GM23248 (cell line): ENCODE measurements around the gene ARL4C. TPM values are rescaled to one million over a fixed set of nuclear protein-coding genes. Genes with fewer than 3 reads are reported as not detected.

Experiments
- DNase-seq: peaks from one replicate; pipeline ENCODE4 v3.0.0-alpha.2; 2015
- H2AFZ ChIP-seq: fragments of 200-600 bp; sonication (generic); 2 replicates; pipeline ENCODE4 v1.6.1; 2016; ENCODE audit warnings: antibody characterized with exemption
- H3F3A ChIP-seq: fragments of 200-600 bp; sonication (generic); 2 replicates; pipeline ENCODE4 v1.6.1; 2016; ENCODE audit warnings: mild to moderate bottlenecking, antibody characterized with exemption, mixed run types; ENCODE audit not compliant: insufficient read depth
- H3K27ac ChIP-seq: fragments of 200-600 bp; sonication (generic); 2 replicates; pipeline ENCODE4 v1.5.1; 2016; ENCODE audit warnings: mild to moderate bottlenecking
- H3K27me3 ChIP-seq: fragments of 200-600 bp; sonication (generic); replicated peaks from 2 replicates; pipeline ENCODE4 v1.6.1; 2016; ENCODE audit warnings: mild to moderate bottlenecking; ENCODE audit not compliant: insufficient read depth
- H3K36me3 ChIP-seq: fragments of 200-600 bp; sonication (generic); 2 replicates; pipeline ENCODE4 v1.6.1; 2016; ENCODE audit warnings: low read depth, mild to moderate bottlenecking
- H3K4me1 ChIP-seq: fragments of 200-600 bp; sonication (generic); 2 replicates; pipeline ENCODE4 v1.6.1; 2016; ENCODE audit warnings: mild to moderate bottlenecking; ENCODE audit not compliant: insufficient read depth
- H3K4me2 ChIP-seq: fragments of 200-600 bp; sonication (generic); one replicate; pipeline ENCODE4 v1.6.1; 2016; ENCODE audit warnings: mild to moderate bottlenecking; ENCODE audit not compliant: unreplicated experiment
- H3K4me3 ChIP-seq: fragments of 200-600 bp; sonication (generic); 2 replicates; pipeline ENCODE4 v1.5.1; 2016; ENCODE audit warnings: mild to moderate bottlenecking
- H3K79me2 ChIP-seq: fragments of 200-600 bp; sonication (generic); 2 replicates; pipeline ENCODE4 v1.6.1; 2016; ENCODE audit warnings: mild to moderate bottlenecking; ENCODE audit not compliant: insufficient read depth
- H3K9ac ChIP-seq: fragments of 200-600 bp; sonication (generic); 2 replicates; pipeline ENCODE4 v1.6.1; 2016; ENCODE audit warnings: mild to moderate bottlenecking
- H3K9me2 ChIP-seq: fragments of 200-600 bp; sonication (generic); 2 replicates; pipeline ENCODE4 v1.6.1; 2016; ENCODE audit warnings: mixed run types, mild to moderate bottlenecking, moderate library complexity; ENCODE audit not compliant: insufficient read depth
- H3K9me3 ChIP-seq: fragments of 200-600 bp; sonication (generic); one replicate; pipeline ENCODE4 v1.6.1; 2017; ENCODE audit warnings: low read depth
- H4K20me1 ChIP-seq: fragments of 200-600 bp; sonication (generic); 2 replicates; pipeline ENCODE4 v1.6.0; 2016; ENCODE audit not compliant: insufficient read depth
- EZH2 ChIP-seq: fragments of 200-600 bp; sonication (generic); IDR thresholded peaks from 2 replicates; pipeline ENCODE4 v1.6.1; 2018; ENCODE audit warnings: antibody characterized with exemption, mild to moderate bottlenecking; ENCODE audit not compliant: insufficient read depth, poor library complexity, severe bottlenecking
- EZH2phosphoT487 ChIP-seq: fragments of 200-600 bp; sonication (generic); IDR thresholded peaks from 2 replicates; pipeline ENCODE4 v1.6.1; 2018; ENCODE audit warnings: antibody characterized with exemption, moderate library complexity, mild to moderate bottlenecking, low read depth; ENCODE audit not compliant: insufficient read depth
- WGBS, 2 experiments: methylation state at CpG; one replicate each; pipeline ENCODE4 v1.1.6; 2015 to 2017; ENCODE audit warnings: low lambda C conversion rate in 2 of 2, low coverage in 1 of 2; ENCODE audit errors: missing lambda C conversion rate in 2 of 2; 5-methylcytosine and 5-hydroxymethylcytosine counted together
- in situ Hi-C: fragments of 300-500 bp; cut with MboI; formaldehyde crosslinking; loops from 2 replicates; pipeline ENCODE4 v1.15.0; 2020
- polyA plus RNA-seq: library from polyadenylated mRNA; unstranded; fragments of >200 nt; fragmentation: Nextera tagmentation; extraction: Ambion mirVana; gene quantifications from 2 replicates; pipeline ENCODE4 v1.2.1, GENCODE V29; 2016
- total RNA-seq: library from RNA; depleted of rRNA; stranded (reverse); fragments of >200 nt; shearing (Covaris generic); gene quantifications from 2 replicates; pipeline ENCODE4 v1.2.3, GENCODE V29; 2014

ARL4C gene
- total and polyA plus RNA-seq, 2 experiments from 2014 or later = 1.4 to 4.8 TPM

GRCh38 chr2:234502919-234503285 is 6.0 kb upstream of the ARL4C start:
- Histone ChIP-seq H4K20me1 (no peaks in the 10 kb centered on the region), H3K4me1 (peaks cover 12% of the 10 kb centered on the region), H3K4me3 (no peak overlapping the region), H3K9ac (no peak overlapping the region), H2AFZ (no peak overlapping the region), H3F3A (peaks cover 26% of the 10 kb centered on the region), H3K36me3 (no peaks in the 10 kb centered on the region), H3K9me3 (no peaks in the 10 kb centered on the region), H3K4me2 (peak overlapping the region; percentile 45), H3K9me2 (no peaks in the 10 kb centered on the region), H3K27me3 (no peaks in the 10 kb centered on the region), H3K27ac (no peak overlapping the region), H3K79me2 (no peaks in the 10 kb centered on the region)
- WGBS, 2 experiments = 14 to 19% methylated on average over 3 of the region's 3 CpGs
- TF ChIP-seq EZH2 = no peak
- no peak for TF ChIP-seq EZH2phosphoT487
- peak; percentile 48 for DNase-seq
- in situ Hi-C loops = loop anchor here (5.0 kb wide), 1 partner anchor 366 kb away; no protein-coding TSS in a partner anchor

DNA sequence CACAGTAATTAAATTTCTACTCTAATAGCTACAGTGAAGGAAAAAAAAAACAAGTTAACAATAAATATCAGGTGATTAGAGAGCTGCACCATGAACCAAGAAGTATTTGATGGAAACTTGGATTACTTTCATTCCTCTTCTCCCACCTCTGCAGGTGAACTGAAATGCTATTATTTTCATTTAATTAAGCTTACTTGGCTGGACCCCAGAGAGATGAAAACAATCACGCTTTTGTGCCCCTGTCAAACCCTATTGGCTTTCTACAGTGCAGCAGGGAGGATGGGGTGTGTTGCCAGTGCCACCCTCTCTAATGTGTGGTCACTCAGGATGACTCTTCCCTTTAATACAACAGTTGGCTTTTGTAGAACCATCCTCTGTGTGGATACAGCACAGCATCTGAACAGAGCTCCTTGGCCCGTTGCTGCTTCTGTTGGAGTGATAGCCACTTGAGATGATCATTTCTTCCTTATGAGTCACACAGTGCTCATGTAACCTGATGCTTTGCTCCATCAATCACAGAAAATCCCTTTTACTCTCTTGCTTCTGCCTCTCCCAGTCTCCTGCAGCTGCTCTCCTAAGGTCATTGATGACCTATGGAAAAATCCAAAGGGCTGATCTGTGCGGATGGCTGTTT is 5.5 kb upstream of the ARL4C start:
- H3K36me3 ChIP-seq = no peaks in the 10 kb centered on the region
- H3K9me2 ChIP-seq = no peaks in the 10 kb centered on the region
- H3K79me2 ChIP-seq = no peaks in the 10 kb centered on the region
- WGBS, 2 experiments = 56 to 64% methylated on average over 3 of the region's 3 CpGs
- in situ Hi-C loops = loop anchor here (5.0 kb wide), 1 partner anchor 365 kb away; no protein-coding TSS in a partner anchor
- no peaks in the 10 kb centered on the region for H3K9me3 ChIP-seq
- no peak overlapping the region for H2AFZ ChIP-seq
- DNase-seq = peak; percentile 70
- H3K4me2 ChIP-seq = peak overlapping the region; percentile 45
- H3K4me1 ChIP-seq = peaks cover 12% of the 10 kb centered on the region
- no peak overlapping the region for H3K9ac ChIP-seq
- H3K27ac ChIP-seq = no peak overlapping the region
- H3K4me3 ChIP-seq = no peak overlapping the region
- H4K20me1 ChIP-seq = no peaks in the 10 kb centered on the region
- TF ChIP-seq EZH2 (no peak), EZH2phosphoT487 (no peak)
- H3K27me3 ChIP-seq = no peaks in the 10 kb centered on the region
- H3F3A ChIP-seq = peaks cover 26% of the 10 kb centered on the region

GRCh38 chr2:234500394-234501006 is 3.6 kb upstream of the ARL4C start:
- Histone ChIP-seq H4K20me1 (no peaks in the 10 kb centered on the region), H3K9me2 (no peaks in the 10 kb centered on the region), H3K36me3 (no peaks in the 10 kb centered on the region), H3K9me3 (no peaks in the 10 kb centered on the region), H3K4me3 (no peak overlapping the region), H3K4me1 (peaks cover 12% of the 10 kb centered on the region), H3K4me2 (no peak overlapping the region), H3K27me3 (no peaks in the 10 kb centered on the region), H2AFZ (no peak overlapping the region), H3K9ac (no peak overlapping the region), H3K27ac (no peak overlapping the region), H3K79me2 (no peaks in the 10 kb centered on the region), H3F3A (peaks cover 26% of the 10 kb centered on the region)
- WGBS, 2 experiments = 42 to 50% methylated on average over 9 of the region's 9 CpGs
- DNase-seq = peak; percentile 77
- in situ Hi-C loops = loop anchor here (5.0 kb wide), 1 partner anchor 363 kb away; no protein-coding TSS in a partner anchor
- TF ChIP-seq EZH2phosphoT487 (no peak), EZH2 (no peak)

- H3F3A ChIP-seq = peaks cover 14% of the 10 kb centered on the region
These were observed 834 bp upstream of the ARL4C start for GRCh38 chr2:234497594-234498235.

More at GRCh38 chr2:234497594-234498235, 834 bp upstream of the ARL4C start:
- Histone ChIP-seq H3K36me3 (no peaks in the 10 kb centered on the region), H3K79me2 (no peaks in the 10 kb centered on the region; the same call in 1 of the 2 replicates), H3K9me3 (no peaks in the 10 kb centered on the region), H2AFZ (no peak overlapping the region), H3K4me2 (peak overlapping the region; percentile 54), H3K9me2 (no peaks in the 10 kb centered on the region), H3K27ac (no peak overlapping the region), H3K4me3 (peak overlapping the region; percentile 53; the same call in 1 of the 2 replicates), H3K27me3 (no peaks in the 10 kb centered on the region), H4K20me1 (no peaks in the 10 kb centered on the region), H3K9ac (no peak overlapping the region), H3K4me1 (peaks cover 12% of the 10 kb centered on the region)
- no peak for DNase-seq
- in situ Hi-C loops = loop anchor here (10.0 to 25.0 kb wide), 2 partner anchors 210 to 523 kb away; no protein-coding TSS in a partner anchor
- WGBS, 2 experiments = 86 to 91% methylated on average over 19 to 21 of the region's 37 CpGs
- TF ChIP-seq EZH2 (no peak), EZH2phosphoT487 (no peak)
